HG03439 (cell line): ENCODE results near the gene RND1.
A peak's percentile ranks its signal among the peaks of the same experiment; 100 is the strongest.
"Not testable (repeated sequence)": the region's sequence is repeated elsewhere in the genome, so short reads cannot be mapped to it uniquely, and the experiment has no call there.

Source experiments
- ATAC-seq: cut with Tn5 transposase; IDR thresholded peaks from one replicate; pipeline ENCODE4 v1.9.1; 2021; ENCODE audit warnings: mild to moderate bottlenecking, moderate library complexity; ENCODE audit not compliant: unreplicated experiment

RND1 gene

GRCh38 chr12:48865281-48866051 is at the start of gene RND1:
TSS of gene RND1 (minus strand) at chr12:48865870. CDS start at chr12:48865767, 103 bp downstream.
- peak; percentile 91 for ATAC-seq

- no peak for ATAC-seq
Observed at GRCh38 chr12:48910196-48910595, 44.5 kb upstream of the RND1 start.

- ATAC-seq: not testable (repeated sequence)
Observed at GRCh38 chr12:48909698-48910097, 44.0 kb upstream of the RND1 start.

GRCh38 chr12:48907245-48907644 is 41.6 kb upstream of the RND1 start:
- no peak for ATAC-seq

GRCh38 chr12:48903982-48904411 is 38.3 kb upstream of the RND1 start:
- peak; percentile 60 for ATAC-seq

- no peak for ATAC-seq
Observed at GRCh38 chr12:48903363-48903981, 37.8 kb upstream of the RND1 start.

GRCh38 chr12:48901278-48901677 is 35.6 kb upstream of the RND1 start:
- ATAC-seq: peak; percentile 75

GRCh38 chr12:48899651-48900050 is 34.0 kb upstream of the RND1 start:
- no peak for ATAC-seq

GRCh38 chr12:48894271-48894670 is 28.6 kb upstream of the RND1 start:
- no peak for ATAC-seq

GRCh38 chr12:48890657-48891418 is 25.2 kb upstream of the RND1 start:
- ATAC-seq: no peak

GRCh38 chr12:48889679-48890078 is 24.0 kb upstream of the RND1 start:
- ATAC-seq: no peak

GRCh38 chr12:48883305-48884161 is 17.9 kb upstream of the RND1 start:
- no peak for ATAC-seq

GRCh38 chr12:48882972-48883304 is 17.3 kb upstream of the RND1 start:
- ATAC-seq: no peak

GRCh38 chr12:48882315-48882687 is 16.6 kb upstream of the RND1 start:
- ATAC-seq: no peak

GRCh38 chr12:48881686-48882314 is 16.1 kb upstream of the RND1 start:
- ATAC-seq: no peak

GRCh38 chr12:48880647-48881046 is 15.0 kb upstream of the RND1 start:
- ATAC-seq: no peak

GRCh38 chr12:48878548-48878947 is 12.9 kb upstream of the RND1 start:
- ATAC-seq: no peak

- no peak for ATAC-seq
Observed at GRCh38 chr12:48875944-48876515, 10.4 kb upstream of the RND1 start.

GRCh38 chr12:48873534-48873933 is 7.9 kb upstream of the RND1 start:
- not testable (repeated sequence) for ATAC-seq

- no peak for ATAC-seq
Observed at GRCh38 chr12:48873096-48873495, 7.4 kb upstream of the RND1 start.
